Activated T-helper 17 cell treated with anti-CD3 and anti-CD28 coated beads, Interleukin-2, amount 50 U/mL, for 72 hours (primary cell): ENCODE results near the gene FOXA3. TPM values are rescaled to one million over a fixed set of nuclear protein-coding genes. Genes with fewer than 3 reads are reported as not detected.

ENCODE experiments used
- total RNA-seq, 2 donors: library from RNA; stranded (reverse); gene quantifications; one replicate each; pipeline ENCODE4 v1.2.3, GENCODE V29; 2022

The FOXA3 gene
- total RNA-seq, 2 donors from 2014 or later: 0.32 to 1.9 TPM

Other genes with a start within 250 kb of the FOXA3 start
- 100 to 1,000 TPM; 117 to 184 TPM for gene EML2, start 224.9 kb upstream of the FOXA3 start, total RNA-seq
- gene GIPR, start 196.1 kb upstream of the FOXA3 start, total RNA-seq: 10 to 100 TPM in 1 of 2 donors, 1 to 10 TPM in 1; 7.5 to 32.3 TPM
- gene SNRPD2, start 172.4 kb upstream of the FOXA3 start, total RNA-seq: 100 to 1,000 TPM; 544 to 752 TPM
- gene QPCTL, start 171.7 kb upstream of the FOXA3 start, total RNA-seq: 10 to 100 TPM; 13.6 to 15.5 TPM
- 10 to 100 TPM; 39.4 to 44.3 TPM for gene FBXO46, start 133.4 kb upstream of the FOXA3 start, total RNA-seq
- under 1 TPM in 1 of 2 donors, not detected in 1; 0.37 TPM for gene MEIOSIN, start 130.9 kb upstream of the FOXA3 start, total RNA-seq
- gene SIX5, start 95.1 kb upstream of the FOXA3 start, total RNA-seq: 1 to 10 TPM; 1.2 to 2.4 TPM
- 10 to 100 TPM; 18.1 to 24.6 TPM for gene DMPK, start 81.8 kb upstream of the FOXA3 start, total RNA-seq
- gene DMWD, start 71.5 kb upstream of the FOXA3 start, total RNA-seq: 10 to 100 TPM; 33.1 to 38.9 TPM
- gene RSPH6A, start 49.0 kb upstream of the FOXA3 start, total RNA-seq: under 1 TPM; 0.26 to 0.40 TPM
- gene SYMPK, start 1.2 kb upstream of the FOXA3 start, total RNA-seq: 100 to 1,000 TPM in 1 of 2 donors, 10 to 100 TPM in 1; 98.2 to 122 TPM
- gene IRF2BP1, start 21.8 kb downstream of the FOXA3 start, total RNA-seq: 10 to 100 TPM; 13.5 to 16.4 TPM
- gene MYPOP, start 38.3 kb downstream of the FOXA3 start, total RNA-seq: 1 to 10 TPM; 7.4 to 7.6 TPM
- gene NANOS2, start 50.5 kb downstream of the FOXA3 start, total RNA-seq: not detected
- under 1 TPM in 1 of 2 donors, not detected in 1; 0.03 TPM for gene NOVA2, start 109.5 kb downstream of the FOXA3 start, total RNA-seq
- 10 to 100 TPM; 24.3 to 27.6 TPM for gene CCDC61, start 131.1 kb downstream of the FOXA3 start, total RNA-seq
- gene PGLYRP1, start 158.7 kb downstream of the FOXA3 start, total RNA-seq: not detected
- gene IGFL4, start 176.7 kb downstream of the FOXA3 start, total RNA-seq: not detected